Activated naive CD8-positive, alpha-beta T cell treated with anti-CD3 and anti-CD28 coated beads for 36 hours (primary cell): ENCODE measurements around the gene SLK. TPM values are rescaled to one million over a fixed set of nuclear protein-coding genes. Genes with fewer than 3 reads are reported as not detected.

Experiments used
- DNase-seq: peaks from one replicate; pipeline ENCODE4 v3.0.0; 2021
- H3K27ac Mint-ChIP-seq: one replicate; pipeline ENCODE4 v1.8.0; 2022; ENCODE audit warnings: mild to moderate bottlenecking, moderate library complexity, mixed read lengths
- H3K27me3 Mint-ChIP-seq: one replicate; pipeline ENCODE4 v1.8.0; 2022; ENCODE audit warnings: mild to moderate bottlenecking, mixed read lengths
- H3K36me3 Mint-ChIP-seq: one replicate; pipeline ENCODE4 v1.8.0; 2021; ENCODE audit warnings: mild to moderate bottlenecking, mixed read lengths
- H3K4me1 Mint-ChIP-seq: one replicate; pipeline ENCODE4 v1.8.0; 2021; ENCODE audit warnings: mixed read lengths
- H3K4me3 Mint-ChIP-seq: one replicate; pipeline ENCODE4 v1.8.0; 2022; ENCODE audit warnings: mild to moderate bottlenecking, moderate library complexity, mixed read lengths
- H3K9me3 Mint-ChIP-seq: one replicate; pipeline ENCODE4 v1.8.0; 2022; ENCODE audit warnings: mixed read lengths
- total RNA-seq, 2 experiments: library from RNA; stranded (reverse); gene quantifications; one replicate each; pipeline ENCODE4 v1.2.3, GENCODE V29; 2021

The SLK gene
- 10 to 100 TPM; 20.4 to 22.6 TPM for total RNA-seq

- H3K27me3 Mint-ChIP-seq, result no peaks in the 10 kb centered on the region
- peak; percentile 92 for DNase-seq
- peaks cover 10% of the 10 kb centered on the region for H3K36me3 Mint-ChIP-seq
- no peaks in the 10 kb centered on the region for H3K9me3 Mint-ChIP-seq
- H3K4me3 Mint-ChIP-seq, result peak within 1 kb of the TSS; percentile 95
- peak within 1 kb of the TSS; percentile 97 for H3K27ac Mint-ChIP-seq
- peaks cover 31% of the 10 kb centered on the region for H3K4me1 Mint-ChIP-seq
These were observed at the start of gene SLK for GRCh38 chr10:103966671-103967447. Gene SLK, plus strand, starts transcription at chr10:103967140. Its CDS starts 606 bp downstream, at chr10:103967746.

- peaks cover 30% of the 10 kb centered on the region for H3K36me3 Mint-ChIP-seq
These were observed 49.5 kb upstream of the SLK start for GRCh38 chr10:103917302-103918052.

GRCh38 chr10:103918053-103918846, 48.7 kb upstream of the SLK start, which contains the start of gene STN1:
Gene STN1, minus strand, starts transcription at chr10:103918184. Its CDS starts 590 bp downstream, at chr10:103917594.
- Mint-ChIP-seq H3K27ac (peak within 1 kb of the TSS; percentile 94), H3K27me3 (no peaks in the 10 kb centered on the region), H3K36me3 (peaks cover 23% of the 10 kb centered on the region), H3K4me1 (peaks cover 27% of the 10 kb centered on the region), H3K4me3 (peak within 1 kb of the TSS; percentile 94), H3K9me3 (peaks cover 9% of the 10 kb centered on the region)
- peak; percentile 97 for DNase-seq

More at GRCh38 chr10:103917302-103918052, 49.5 kb upstream of the SLK start:
- DNase-seq, result peak; percentile 44
- Mint-ChIP-seq H3K27ac (peak overlapping the region; percentile 94), H3K9me3 (peaks cover 11% of the 10 kb centered on the region), H3K27me3 (no peaks in the 10 kb centered on the region), H3K4me1 (peaks cover 35% of the 10 kb centered on the region), H3K4me3 (peak overlapping the region; percentile 94)

DNA sequence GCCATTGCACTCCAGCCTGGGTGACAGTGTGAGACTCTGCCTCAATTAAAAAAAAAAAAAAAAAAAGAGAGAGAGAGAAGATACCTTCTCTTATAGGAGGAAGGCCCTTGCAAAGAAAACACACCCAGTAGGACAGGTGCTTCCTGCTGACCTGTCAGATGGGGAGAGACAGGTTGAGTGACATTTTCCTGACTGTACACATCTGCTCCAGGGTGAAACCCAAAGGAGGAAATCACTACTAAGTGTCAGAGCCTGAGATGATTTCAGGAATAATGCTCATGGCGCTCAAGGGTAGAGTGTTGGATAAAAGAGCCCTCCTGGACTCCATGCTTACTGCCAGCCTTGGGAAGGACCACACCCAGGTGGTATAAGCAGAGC, 47.3 kb upstream of the SLK start:
- H3K4me1 Mint-ChIP-seq, result peaks cover 21% of the 10 kb centered on the region
- H3K27me3 Mint-ChIP-seq, result no peaks in the 10 kb centered on the region
- no peak overlapping the region for H3K27ac Mint-ChIP-seq
- peaks cover 14% of the 10 kb centered on the region for H3K36me3 Mint-ChIP-seq
- peaks cover 8% of the 10 kb centered on the region for H3K9me3 Mint-ChIP-seq
- no peak overlapping the region for H3K4me3 Mint-ChIP-seq
- DNase-seq, result no peak

- H3K27ac Mint-ChIP-seq, result no peak overlapping the region
- no peak overlapping the region for H3K4me3 Mint-ChIP-seq
- H3K36me3 Mint-ChIP-seq, result peaks cover under 1% of the 10 kb centered on the region
- no peaks in the 10 kb centered on the region for H3K27me3 Mint-ChIP-seq
- H3K9me3 Mint-ChIP-seq, result no peaks in the 10 kb centered on the region
- no peak for DNase-seq
- H3K4me1 Mint-ChIP-seq, result peaks cover 7% of the 10 kb centered on the region
These were observed 45.7 kb upstream of the SLK start for GRCh38 chr10:103921248-103921647.

DNA sequence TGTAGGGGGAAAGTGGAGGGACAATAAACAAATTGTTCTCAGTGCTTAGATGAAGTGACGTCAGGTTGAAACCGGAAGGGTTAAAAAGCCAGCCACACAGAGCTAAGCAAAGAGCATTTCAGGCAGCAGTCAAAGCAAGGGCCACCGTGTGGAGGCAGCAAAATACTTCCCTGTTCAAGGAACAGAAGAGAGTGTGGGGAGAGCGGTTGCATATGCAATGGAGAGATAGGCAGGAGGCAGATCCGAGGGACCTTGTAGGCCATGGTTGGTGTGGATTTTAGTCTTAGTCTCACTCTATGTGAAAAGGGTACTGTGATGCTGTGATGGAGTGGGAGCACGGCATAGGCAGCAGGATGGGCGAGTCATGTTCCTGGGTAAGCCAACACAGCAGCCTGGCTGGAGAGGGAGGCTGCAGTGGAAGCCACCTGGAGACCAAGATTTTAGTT, 45.2 kb upstream of the SLK start:
- no peak overlapping the region for H3K27ac Mint-ChIP-seq
- DNase-seq, result peak; percentile 28
- H3K9me3 Mint-ChIP-seq, result no peaks in the 10 kb centered on the region
- no peaks in the 10 kb centered on the region for H3K36me3 Mint-ChIP-seq
- H3K4me1 Mint-ChIP-seq, result peaks cover 6% of the 10 kb centered on the region
- no peaks in the 10 kb centered on the region for H3K27me3 Mint-ChIP-seq
- no peak overlapping the region for H3K4me3 Mint-ChIP-seq

GRCh38 chr10:103922659-103923058, 44.3 kb upstream of the SLK start:
- no peak for DNase-seq
- Mint-ChIP-seq H3K4me3 (no peak overlapping the region), H3K9me3 (no peaks in the 10 kb centered on the region), H3K27me3 (no peaks in the 10 kb centered on the region), H3K27ac (no peak overlapping the region), H3K36me3 (no peaks in the 10 kb centered on the region), H3K4me1 (peaks cover 6% of the 10 kb centered on the region)

- Mint-ChIP-seq H3K27ac (no peak overlapping the region), H3K4me3 (no peak overlapping the region), H3K4me1 (peaks cover 5% of the 10 kb centered on the region), H3K27me3 (no peaks in the 10 kb centered on the region), H3K9me3 (no peaks in the 10 kb centered on the region), H3K36me3 (no peaks in the 10 kb centered on the region)
- DNase-seq, result no peak
These were observed 43.4 kb upstream of the SLK start for GRCh38 chr10:103923502-103923901.

- Mint-ChIP-seq H3K4me1 (no peaks in the 10 kb centered on the region), H3K27ac (no peak overlapping the region), H3K27me3 (no peaks in the 10 kb centered on the region), H3K4me3 (no peak overlapping the region), H3K9me3 (no peaks in the 10 kb centered on the region), H3K36me3 (no peaks in the 10 kb centered on the region)
- DNase-seq, result no peak
These were observed 41.3 kb upstream of the SLK start for GRCh38 chr10:103925591-103925990.

DNA sequence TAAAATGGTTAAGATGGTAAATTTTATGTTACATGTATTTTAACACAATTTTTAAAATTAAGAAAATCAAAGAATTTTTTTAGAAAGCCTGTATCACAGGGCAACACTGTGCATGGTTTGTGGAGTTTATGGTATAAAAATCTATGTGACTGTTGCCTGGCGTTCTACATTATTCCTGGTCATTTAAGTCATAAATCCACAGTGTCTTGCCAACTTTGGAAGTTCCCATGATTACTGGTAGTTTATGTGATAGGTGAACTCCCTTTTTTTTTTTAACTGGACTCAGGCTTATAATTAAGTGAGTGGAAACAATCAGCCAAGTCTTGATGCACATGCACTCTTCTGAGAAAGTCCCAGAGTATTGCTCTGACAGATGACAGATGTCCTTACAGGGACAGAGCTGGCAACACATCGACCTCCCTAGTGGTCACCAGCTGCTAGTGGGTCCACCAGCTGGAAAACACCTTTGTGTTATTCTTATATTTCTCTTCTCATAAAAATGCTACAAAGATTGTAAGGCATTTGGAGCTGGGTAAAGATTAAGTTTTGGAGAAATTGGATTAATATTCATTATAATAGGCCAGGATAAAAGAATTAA, 40.1 kb upstream of the SLK start:
- no peaks in the 10 kb centered on the region for H3K27me3 Mint-ChIP-seq
- H3K27ac Mint-ChIP-seq, result no peak overlapping the region
- H3K36me3 Mint-ChIP-seq, result no peaks in the 10 kb centered on the region
- no peaks in the 10 kb centered on the region for H3K4me1 Mint-ChIP-seq
- no peak for DNase-seq
- no peak overlapping the region for H3K4me3 Mint-ChIP-seq
- H3K9me3 Mint-ChIP-seq, result no peaks in the 10 kb centered on the region

DNA sequence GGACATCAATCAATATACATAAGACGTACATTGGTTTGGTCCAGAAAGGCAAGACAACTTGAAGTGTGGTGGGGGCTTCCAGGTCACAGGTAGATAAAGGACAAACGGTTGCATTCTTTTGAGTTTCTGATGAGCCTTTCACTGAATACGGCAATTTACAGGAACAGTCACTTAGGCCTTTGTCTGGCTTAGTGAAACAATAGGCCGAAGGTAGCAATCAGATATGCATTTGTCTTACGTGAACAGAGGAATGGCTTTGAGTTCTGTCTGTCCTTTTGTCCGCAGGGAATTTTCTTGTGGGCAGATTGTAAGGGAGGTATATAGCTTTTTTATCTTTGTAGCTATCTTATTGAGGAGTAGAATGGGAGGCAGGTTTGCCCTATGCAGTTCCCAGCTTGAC, 38.2 kb upstream of the SLK start:
- H3K36me3 Mint-ChIP-seq, result no peaks in the 10 kb centered on the region
- H3K9me3 Mint-ChIP-seq, result no peaks in the 10 kb centered on the region
- H3K27ac Mint-ChIP-seq, result no peak overlapping the region
- H3K4me3 Mint-ChIP-seq, result no peak overlapping the region
- no peaks in the 10 kb centered on the region for H3K4me1 Mint-ChIP-seq
- no peak for DNase-seq
- no peaks in the 10 kb centered on the region for H3K27me3 Mint-ChIP-seq

- no peaks in the 10 kb centered on the region for H3K9me3 Mint-ChIP-seq
- H3K4me1 Mint-ChIP-seq, result no peaks in the 10 kb centered on the region
- no peaks in the 10 kb centered on the region for H3K36me3 Mint-ChIP-seq
- no peak for DNase-seq
- no peak overlapping the region for H3K4me3 Mint-ChIP-seq
- no peak overlapping the region for H3K27ac Mint-ChIP-seq
- H3K27me3 Mint-ChIP-seq, result no peaks in the 10 kb centered on the region
These were observed 37.5 kb upstream of the SLK start for GRCh38 chr10:103929381-103929921.

DNA sequence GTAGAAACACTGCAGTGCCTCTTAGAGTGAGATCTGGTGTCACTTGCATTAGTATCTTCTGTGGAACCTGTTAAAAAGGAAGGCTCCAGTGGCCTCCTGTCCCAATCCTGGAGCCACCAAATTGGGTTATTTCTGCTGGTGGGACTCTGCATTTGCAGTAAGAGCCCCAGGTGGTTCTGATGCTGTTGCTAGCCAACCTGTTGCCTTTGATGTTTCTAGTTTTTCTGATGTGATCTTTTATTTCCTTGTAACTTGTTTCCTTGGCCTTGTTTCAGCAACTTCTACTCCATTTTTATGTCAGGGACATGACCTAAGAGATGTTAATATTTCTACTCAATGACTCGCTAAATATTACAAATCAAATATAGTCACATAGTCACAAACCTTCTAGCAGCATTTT, 36.5 kb upstream of the SLK start:
- H3K27ac Mint-ChIP-seq, result no peak overlapping the region
- no peaks in the 10 kb centered on the region for H3K36me3 Mint-ChIP-seq
- H3K9me3 Mint-ChIP-seq, result no peaks in the 10 kb centered on the region
- no peaks in the 10 kb centered on the region for H3K27me3 Mint-ChIP-seq
- H3K4me1 Mint-ChIP-seq, result no peaks in the 10 kb centered on the region
- no peak overlapping the region for H3K4me3 Mint-ChIP-seq
- no peak for DNase-seq

GRCh38 chr10:103930881-103931280, 36.1 kb upstream of the SLK start:
- Mint-ChIP-seq H3K27me3 (no peaks in the 10 kb centered on the region), H3K27ac (no peak overlapping the region), H3K36me3 (no peaks in the 10 kb centered on the region), H3K4me1 (no peaks in the 10 kb centered on the region), H3K9me3 (no peaks in the 10 kb centered on the region), H3K4me3 (no peak overlapping the region)
- no peak for DNase-seq
